ENCODE data around the gene TRH. TPM values are rescaled to one million over a fixed set of nuclear protein-coding genes. Genes with fewer than 3 reads are reported as not detected.
A peak's percentile ranks its signal among the peaks of the same experiment; 100 is the strongest.

Gene TRH
- 1.2 TPM for total RNA-seq

- Histone ChIP-seq H3K36me3 (no peaks in the 10 kb centered on the region), H3K4me1 (peaks cover 19% of the 10 kb centered on the region), H3K27me3 (no peaks in the 10 kb centered on the region), H3K4me3 (peak within 1 kb of the TSS; percentile 20 to 31), H3K27ac (no peak within 1 kb of the TSS), H3K9me3 (no peaks in the 10 kb centered on the region)
- TF ChIP-seq CTCF (IDR thresholded peaks at IDR 0.05) (no peak), POLR2A (IDR thresholded peaks at IDR 0.05) (no peak), POLR2AphosphoS5 (IDR thresholded peaks at IDR 0.05; ENCODE audit: insufficient read depth in 1 of 2, low read depth in 1 of 2) (no peak)
- intact Hi-C loops (cut with DNase I), result no loop called here
- DNase-seq (ENCODE audit: extremely low spot score in 2 of 2), result no peak
These were observed at the start of gene TRH for GRCh38 chr3:129974564-129974832. Gene TRH (plus strand): TSS chr3:129974720. CDS start chr3:129975817, 1,097 bp downstream.

- Histone ChIP-seq H3K27ac (no peak overlapping the region), H3K9me3 (no peaks in the 10 kb centered on the region), H3K27me3 (no peaks in the 10 kb centered on the region), H3K4me1 (no peaks in the 10 kb centered on the region), H3K36me3 (no peaks in the 10 kb centered on the region), H3K4me3 (no peak overlapping the region)
- DNase-seq (ENCODE audit: extremely low spot score in 2 of 2), result no peak
- TF ChIP-seq POLR2AphosphoS5 (IDR thresholded peaks at IDR 0.05; ENCODE audit: insufficient read depth in 1 of 2, low read depth in 1 of 2) (no peak), POLR2A (IDR thresholded peaks at IDR 0.05) (no peak), CTCF (IDR thresholded peaks at IDR 0.05) (no peak)
- intact Hi-C loops (cut with DNase I), result loop anchor here (10.0 kb wide), 1 partner anchor 272 kb away; no protein-coding TSS in a partner anchor
These were observed 47.4 kb upstream of the TRH start for GRCh38 chr3:129927072-129927471.

- no peak for DNase-seq (ENCODE audit: extremely low spot score in 2 of 2)
- no peaks in the 10 kb centered on the region for H3K36me3 ChIP-seq
- H3K27ac ChIP-seq, result no peak overlapping the region
- H3K4me3 ChIP-seq, result no peak overlapping the region
- H3K9me3 ChIP-seq, result no peaks in the 10 kb centered on the region
- H3K27me3 ChIP-seq, result no peaks in the 10 kb centered on the region
- intact Hi-C loops (cut with DNase I), result loop anchor here (10.0 kb wide), 1 partner anchor 275 kb away; no protein-coding TSS in a partner anchor
- TF ChIP-seq POLR2A (IDR thresholded peaks at IDR 0.05), result no peak
- TF ChIP-seq CTCF (IDR thresholded peaks at IDR 0.05), result no peak
- no peak for TF ChIP-seq POLR2AphosphoS5 (IDR thresholded peaks at IDR 0.05; ENCODE audit: insufficient read depth in 1 of 2, low read depth in 1 of 2)
- H3K4me1 ChIP-seq, result no peaks in the 10 kb centered on the region
These were observed 45.1 kb upstream of the TRH start for GRCh38 chr3:129929383-129929782.

DNA sequence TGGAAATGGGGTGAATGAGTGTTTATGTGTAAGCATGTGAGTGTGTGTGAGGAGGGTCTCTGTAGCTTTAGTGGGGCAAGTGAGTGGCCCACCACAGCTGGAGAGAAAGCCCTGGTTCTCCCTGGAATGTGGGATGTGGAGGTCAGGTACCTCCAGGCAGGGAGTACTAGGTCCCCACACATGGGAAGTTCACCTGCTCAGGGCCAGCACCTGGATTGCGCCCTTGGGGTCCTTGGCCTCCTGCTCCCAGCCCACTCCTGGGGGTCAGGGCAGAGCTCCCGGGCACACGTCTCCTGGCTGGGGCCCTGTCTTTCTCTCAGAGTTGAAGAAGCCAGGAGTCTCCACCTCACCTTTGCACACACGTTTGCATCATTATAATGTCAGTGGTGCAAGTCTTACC, 41.0 kb upstream of the TRH start:
- DNase-seq (ENCODE audit: extremely low spot score in 2 of 2), result no peak
- Histone ChIP-seq H3K4me3 (no peak overlapping the region), H3K36me3 (no peaks in the 10 kb centered on the region), H3K27me3 (no peaks in the 10 kb centered on the region), H3K9me3 (no peaks in the 10 kb centered on the region), H3K27ac (no peak overlapping the region), H3K4me1 (no peaks in the 10 kb centered on the region)
- no peak for TF ChIP-seq POLR2AphosphoS5 (IDR thresholded peaks at IDR 0.05; ENCODE audit: insufficient read depth in 1 of 2, low read depth in 1 of 2)
- TF ChIP-seq CTCF (IDR thresholded peaks at IDR 0.05), result no peak
- TF ChIP-seq POLR2A (IDR thresholded peaks at IDR 0.05), result no peak
- intact Hi-C loops (cut with DNase I), result loop anchor here (10.0 kb wide), 1 partner anchor 171 kb away; no protein-coding TSS in a partner anchor

DNA sequence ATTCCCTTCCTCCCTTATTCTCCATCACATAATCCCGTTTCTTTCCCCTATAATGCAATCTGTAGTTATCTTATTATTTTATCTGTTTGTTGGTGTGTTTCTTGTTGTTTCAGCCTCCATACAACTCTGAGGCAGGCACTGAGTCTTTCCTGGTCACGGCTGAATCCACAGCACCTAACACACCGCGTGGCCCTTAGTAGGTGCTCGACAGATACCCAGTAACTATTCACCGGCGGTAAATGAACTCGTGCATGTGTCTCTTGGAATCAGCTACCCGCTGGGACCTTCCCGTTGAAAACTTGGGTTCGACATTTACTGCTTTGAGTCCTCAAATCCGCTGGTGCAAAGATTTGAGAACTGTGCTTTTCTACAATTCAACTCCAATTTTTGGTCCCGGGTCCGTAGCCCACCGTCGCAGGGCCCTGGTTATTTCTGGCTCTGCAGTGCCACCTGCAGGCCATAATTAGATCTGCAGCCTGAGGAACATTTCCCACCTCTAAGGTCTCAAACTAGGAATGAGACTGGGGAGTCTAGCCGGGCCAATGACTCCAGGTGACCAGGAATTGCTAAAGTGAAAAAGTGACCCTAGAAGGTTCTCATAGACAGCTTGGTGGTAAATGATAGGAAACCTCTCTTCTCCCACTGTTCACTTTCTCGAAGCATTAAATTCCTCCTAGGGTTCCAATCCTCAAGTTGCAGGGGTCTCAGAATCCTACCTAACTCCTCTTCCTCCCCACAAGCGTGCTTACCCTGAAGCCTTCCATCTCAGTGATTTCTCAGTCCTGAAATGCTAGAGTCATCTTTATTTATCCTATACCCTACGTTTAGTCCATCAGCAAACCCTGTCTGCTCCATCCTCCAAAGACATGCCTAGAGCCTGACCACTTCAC, 40.0 kb upstream of the TRH start:
- no peaks in the 10 kb centered on the region for H3K9me3 ChIP-seq
- DNase-seq (ENCODE audit: extremely low spot score in 2 of 2), result no peak
- intact Hi-C loops (cut with DNase I), result loop anchor here (10.0 kb wide), 1 partner anchor 170 kb away; no protein-coding TSS in a partner anchor
- H3K4me3 ChIP-seq, result no peak overlapping the region
- no peaks in the 10 kb centered on the region for H3K4me1 ChIP-seq
- TF ChIP-seq POLR2A (IDR thresholded peaks at IDR 0.05) (no peak), CTCF (IDR thresholded peaks at IDR 0.05) (peak; percentile 80 to 96 (median 94))
- H3K27ac ChIP-seq, result no peak overlapping the region
- no peaks in the 10 kb centered on the region for H3K36me3 ChIP-seq
- no peaks in the 10 kb centered on the region for H3K27me3 ChIP-seq
